Measurements from ENCODE around the gene RAB35.
"Not testable (repeated sequence)": the region's sequence is repeated elsewhere in the genome, so short reads cannot be mapped to it uniquely, and the experiment has no call there.

The RAB35 gene

DNA sequence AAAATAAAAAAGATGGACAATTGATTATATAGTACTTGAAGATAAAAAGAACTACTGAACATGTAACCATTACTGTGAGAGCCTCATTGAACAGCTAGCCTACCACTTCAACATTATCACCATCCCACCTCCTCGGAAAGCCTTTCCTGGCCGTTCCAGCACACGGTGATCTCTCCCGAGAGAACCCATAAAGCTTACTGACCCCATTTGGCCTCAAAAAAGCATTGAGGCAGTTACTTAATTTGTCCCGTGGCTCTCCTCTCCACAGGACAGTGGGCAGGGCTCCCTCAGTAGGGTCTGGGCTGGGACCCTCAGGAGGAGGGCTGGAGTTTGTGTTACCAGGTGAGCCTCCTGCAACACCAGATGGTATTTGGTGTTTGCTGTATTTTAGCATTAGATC is 55.8 kb downstream of the RAB35 start:
- DNase-seq (ENCODE audit: low read depth): no peak

DNA sequence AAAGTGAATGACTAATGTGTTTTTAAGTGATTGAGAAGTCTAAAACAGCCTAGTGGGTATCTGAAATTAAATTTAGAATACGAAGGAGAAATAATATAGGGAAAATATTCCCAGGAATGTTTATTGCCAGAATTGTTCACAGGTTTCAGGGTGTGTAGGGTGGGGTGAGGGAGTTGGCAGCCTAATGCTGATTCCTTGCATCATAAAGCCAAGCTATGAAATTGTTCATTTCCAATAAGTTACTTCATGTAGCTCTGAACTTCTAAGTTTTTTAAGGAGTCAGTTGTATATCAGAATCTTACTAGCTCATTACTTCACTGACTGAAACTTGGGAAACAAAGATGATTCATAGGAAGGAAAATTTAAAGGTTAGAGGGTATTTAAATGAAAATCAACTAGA is 56.4 kb downstream of the RAB35 start:
- no peak for DNase-seq (ENCODE audit: low read depth)

DNA sequence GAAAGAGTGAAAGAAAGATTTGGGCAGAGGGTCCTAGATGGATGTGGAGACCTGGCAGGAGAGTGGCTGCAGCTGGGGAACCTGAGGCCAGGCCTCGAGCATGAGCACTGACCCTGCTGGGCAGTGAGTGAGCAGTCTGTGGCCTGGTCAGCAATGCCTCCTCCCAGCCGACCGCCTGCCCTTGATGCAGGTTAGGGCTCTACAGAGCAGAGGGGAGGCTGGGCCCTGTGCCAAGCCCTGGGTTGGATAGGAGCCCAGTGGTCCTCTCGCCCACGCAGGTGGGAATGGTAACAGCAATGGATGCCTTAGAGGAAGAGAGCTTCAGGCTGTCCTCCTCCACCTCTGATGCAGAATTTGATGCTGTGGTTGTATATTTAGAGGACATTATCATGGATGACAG is 59.8 kb downstream of the RAB35 start:
- no peak for DNase-seq (ENCODE audit: low read depth)

DNA sequence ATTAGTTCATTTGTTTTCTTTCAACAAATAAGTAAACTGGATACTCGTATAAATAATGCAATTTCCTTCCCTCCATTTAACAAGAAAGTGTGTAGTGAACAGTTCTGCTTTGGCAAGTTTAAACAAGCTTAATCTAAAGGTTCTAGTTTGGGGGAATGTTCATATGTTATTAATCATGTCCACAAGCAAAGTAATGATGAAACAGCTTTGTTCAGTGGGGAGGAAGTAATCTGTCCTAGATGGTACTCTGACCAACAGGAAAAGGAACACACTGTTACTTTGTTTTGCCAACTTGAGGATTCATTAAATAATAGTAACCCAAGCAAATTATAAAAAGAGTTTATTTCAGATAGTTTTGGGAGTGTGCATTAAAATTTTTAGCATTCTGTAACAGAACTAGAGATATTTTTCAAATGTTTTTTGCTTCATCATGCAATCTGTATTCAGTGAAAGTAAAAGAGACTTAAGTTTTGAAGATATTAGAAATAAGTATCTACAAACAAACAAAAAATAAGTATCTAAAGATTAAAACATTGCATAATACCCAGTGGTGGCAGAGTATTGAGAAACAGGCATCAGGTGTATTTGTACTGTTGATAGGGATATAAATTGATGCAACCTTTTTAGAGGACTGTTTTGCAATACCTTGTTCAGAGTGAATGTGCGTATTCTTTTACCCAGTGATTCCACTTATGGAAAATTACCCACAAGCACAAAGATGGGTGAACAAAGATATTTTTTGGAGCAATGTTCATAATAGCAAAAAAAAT is 61.1 kb downstream of the RAB35 start:
- DNase-seq (ENCODE audit: low read depth): no peak

DNA sequence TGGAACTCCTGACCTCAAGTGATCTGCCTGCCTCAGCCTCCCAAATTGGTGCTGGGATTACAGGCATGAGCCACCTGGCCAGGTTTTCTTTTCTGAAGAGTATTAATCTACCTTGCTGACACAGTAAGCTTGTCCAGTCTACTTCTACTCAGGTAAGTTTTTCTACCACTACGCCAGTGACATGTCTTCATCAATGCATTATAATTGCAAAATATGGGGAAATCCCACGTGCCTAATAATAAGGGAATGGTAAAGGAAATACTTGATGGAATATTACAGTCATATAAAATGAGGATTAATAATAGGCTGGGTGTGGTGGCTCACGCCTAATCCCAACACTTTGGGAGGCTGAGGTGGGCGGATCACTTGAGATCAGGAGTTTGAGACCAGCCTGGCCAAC is 62.3 kb downstream of the RAB35 start:
- no peak for DNase-seq (ENCODE audit: low read depth)

DNA sequence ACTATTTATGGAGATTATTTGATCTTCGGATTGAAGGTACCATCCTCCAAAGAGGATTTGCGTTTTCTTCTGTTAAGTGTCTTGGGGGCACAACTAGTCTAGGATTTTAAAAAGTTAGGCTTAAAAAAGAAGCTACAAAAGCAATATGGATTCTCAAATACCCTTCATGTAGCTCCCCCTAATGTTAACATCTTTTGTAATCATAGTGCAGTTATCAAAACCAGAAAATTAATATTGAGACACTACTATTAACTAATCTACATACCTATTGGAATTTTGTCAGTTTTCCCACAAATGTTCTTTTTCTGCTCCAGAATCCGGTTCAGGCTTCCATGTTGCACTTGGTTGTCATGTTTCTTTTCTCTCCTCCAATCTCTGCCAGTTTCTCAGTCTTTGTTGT is 65.0 kb downstream of the RAB35 start:
- DNase-seq (ENCODE audit: low read depth): no peak

DNA sequence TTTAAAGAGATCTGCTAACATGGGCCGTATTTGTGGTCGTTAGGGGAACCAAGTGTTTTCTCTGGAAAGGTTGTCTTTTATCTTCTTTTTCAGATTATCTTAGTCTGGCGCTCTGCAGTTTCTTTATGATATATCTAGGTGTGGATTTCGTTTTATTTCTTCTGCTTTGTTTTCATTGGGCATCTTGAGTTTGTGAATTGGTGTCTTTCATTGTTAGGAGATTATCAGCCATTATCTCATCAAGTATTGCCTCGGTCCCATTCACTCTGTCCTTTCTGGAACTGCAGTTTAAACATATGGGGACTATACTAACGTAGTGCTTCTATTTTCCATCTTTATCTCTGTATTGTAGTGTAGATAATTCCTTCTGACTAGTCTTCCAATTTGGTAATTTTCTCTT is 67.1 kb downstream of the RAB35 start:
- DNase-seq (ENCODE audit: low read depth): no peak

DNA sequence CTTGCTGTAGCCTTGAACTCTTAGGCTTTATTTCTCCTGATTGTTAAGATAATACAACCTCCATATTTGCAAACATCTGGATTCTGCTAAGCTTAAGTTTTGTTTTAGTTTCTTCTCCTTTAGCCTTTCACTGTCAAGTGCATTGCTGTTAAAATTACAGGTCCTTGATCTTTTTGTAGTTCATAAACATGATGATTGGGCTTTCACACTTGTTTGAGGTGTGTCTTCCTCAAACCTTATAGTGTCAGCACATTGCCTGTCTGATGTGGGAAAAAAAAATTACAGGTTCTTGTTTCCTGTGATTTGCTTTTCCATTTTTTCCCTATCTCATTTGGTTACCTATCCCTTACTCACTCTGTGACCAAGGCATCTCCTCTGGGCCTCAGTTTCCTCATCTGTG is 68.3 kb downstream of the RAB35 start:
- no peak for DNase-seq (ENCODE audit: low read depth)

DNA sequence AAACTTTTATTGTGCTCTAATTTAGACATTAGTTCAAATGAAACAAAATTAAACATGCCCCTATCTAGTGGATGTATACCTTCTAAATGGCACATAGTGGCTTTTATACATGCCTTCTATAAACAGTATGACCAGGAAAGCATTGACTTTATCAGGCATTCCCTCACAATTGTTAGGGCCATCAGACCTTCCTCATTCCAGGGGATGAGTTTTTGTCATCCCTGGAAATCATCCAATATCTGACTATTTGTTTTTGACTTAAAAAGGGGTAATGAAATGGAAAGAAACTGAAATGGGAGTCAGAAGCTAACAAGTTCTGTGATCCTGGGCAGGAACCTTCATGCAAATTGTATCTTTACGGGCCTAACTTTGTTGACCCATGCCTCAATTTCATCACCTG is 69.5 kb downstream of the RAB35 start:
- DNase-seq (ENCODE audit: low read depth): no peak

DNA sequence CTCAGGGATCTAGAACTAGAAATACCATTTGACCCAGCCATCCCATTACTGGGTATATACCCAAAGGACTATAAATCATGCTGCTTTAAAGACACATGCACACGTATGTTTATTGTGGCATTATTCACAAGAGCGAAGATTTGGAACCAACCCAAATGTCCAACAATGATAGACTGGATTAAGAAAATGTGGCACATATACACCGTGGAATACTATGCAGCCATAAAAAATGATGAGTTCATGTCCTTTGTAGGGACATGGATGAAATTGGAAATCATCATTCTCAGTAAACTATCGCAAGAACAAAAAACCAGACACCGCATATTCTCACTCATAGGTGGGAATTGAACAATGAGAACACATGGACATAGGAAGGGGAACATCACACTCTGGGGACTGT is 71.2 kb downstream of the RAB35 start:
- DNase-seq (ENCODE audit: low read depth): not testable (repeated sequence)

All from EH (cell line).